Daoy (cell line): ENCODE results near the gene CCL17. TPM values are rescaled to one million over a fixed set of nuclear protein-coding genes. Genes with fewer than 3 reads are reported as not detected.

Experiments used
- DNase-seq: peaks from one replicate; pipeline ENCODE4 v3.0.0-alpha.2; 2015; ENCODE audit warnings: low read depth
- total RNA-seq: library from RNA; depleted of rRNA; stranded (reverse); fragments of >200 nt; shearing (Covaris generic); gene quantifications from 2 replicates; pipeline ENCODE4 v1.2.3, GENCODE V29; 2014

The CCL17 gene
- total RNA-seq, 1 experiment from 2014 or later = not detected

DNA sequence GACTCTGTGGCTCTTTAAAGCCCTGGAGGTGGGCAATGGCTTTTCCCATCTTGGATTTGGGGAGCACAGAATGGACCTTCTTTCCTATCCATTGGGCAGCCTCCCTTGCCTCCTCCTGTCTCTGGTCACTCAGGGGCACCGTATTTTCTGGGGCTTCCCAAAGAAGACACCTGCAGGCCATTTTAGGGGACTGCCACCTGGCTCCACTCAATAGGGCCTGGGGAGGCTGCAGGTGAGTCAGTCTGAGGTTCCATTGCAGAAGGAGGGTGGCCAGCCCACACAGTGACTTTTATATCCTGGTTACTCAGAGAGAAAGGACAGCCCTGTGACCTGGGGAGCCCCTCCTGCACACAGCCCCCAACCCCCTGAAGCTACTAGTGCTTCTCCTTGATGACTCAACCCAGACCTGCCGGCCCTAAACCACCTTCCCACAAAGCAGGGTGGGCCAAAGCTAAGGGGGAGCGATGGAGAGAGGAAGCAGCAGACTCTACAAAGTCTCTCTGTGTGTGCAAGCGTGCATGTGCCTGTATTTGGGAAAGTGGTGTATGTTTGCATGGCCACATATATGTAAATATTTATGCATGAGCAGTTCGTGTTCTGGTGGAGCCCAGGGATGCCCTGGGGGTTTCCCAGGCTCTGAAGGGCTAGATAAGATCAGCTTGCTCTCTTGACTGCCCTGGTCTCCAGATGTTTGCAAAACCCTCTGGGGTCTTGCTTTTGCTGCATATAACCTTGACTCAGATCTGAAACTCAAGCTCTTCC, 27.3 kb upstream of the CCL17 start:
- DNase-seq = peak; percentile 56

DNA sequence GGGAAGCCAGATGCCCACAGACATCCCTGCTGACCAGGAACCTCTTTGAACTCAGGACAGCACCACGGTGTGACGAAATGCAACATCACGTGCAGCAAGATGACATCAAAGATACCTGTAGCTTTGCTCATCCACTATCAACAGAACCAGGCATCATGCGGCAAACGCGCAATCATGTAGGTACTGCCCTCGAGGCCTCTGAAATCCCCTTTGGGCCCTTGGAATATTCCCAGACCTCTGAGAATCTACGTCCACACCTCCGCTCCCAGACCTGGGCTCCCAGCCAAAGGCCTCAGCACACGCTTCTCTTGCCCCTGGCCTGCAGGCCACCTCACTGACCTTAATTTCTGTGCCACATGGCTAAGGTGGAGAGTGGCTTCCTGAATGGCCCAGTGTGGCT, 25.0 kb upstream of the CCL17 start:
- no peak for DNase-seq

DNA sequence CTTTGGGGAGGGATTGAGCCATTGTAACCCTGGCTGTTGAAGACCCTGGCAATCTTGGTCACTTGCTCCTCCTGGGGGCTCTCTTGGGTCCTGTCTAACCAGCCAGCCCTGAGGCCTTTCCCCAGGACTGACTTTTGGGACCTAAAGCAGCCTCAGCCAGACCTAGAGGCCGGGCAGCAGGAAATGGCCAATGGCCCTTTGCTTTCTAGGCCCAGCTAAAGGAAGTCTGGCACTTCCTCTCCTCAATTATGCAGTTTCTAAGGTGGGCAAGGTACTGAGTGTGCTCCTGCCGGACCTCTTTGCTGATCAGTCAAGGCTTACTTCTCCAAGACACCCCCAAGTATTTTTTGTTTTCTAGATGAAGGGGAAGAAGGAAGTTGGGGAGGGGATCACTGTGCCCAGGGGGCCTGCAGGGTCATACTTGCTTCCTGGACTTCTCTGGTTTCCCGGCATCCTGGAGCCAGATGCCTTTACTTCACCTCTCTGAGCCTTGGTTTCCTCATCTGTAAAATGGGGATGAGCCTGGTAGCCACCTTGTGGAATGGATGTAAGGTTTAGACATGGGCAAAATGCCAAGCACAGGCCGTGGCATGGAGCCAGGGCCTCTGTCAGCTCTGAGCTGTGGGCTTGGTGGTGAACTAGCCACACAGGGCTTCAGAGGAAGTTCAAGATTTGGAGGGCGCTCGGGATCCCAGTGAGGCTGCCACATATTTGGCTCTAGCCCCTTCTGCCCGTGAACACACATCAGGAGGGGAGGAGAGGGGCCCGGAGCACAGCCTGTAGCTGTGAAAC, 23.7 kb upstream of the CCL17 start:
- DNase-seq = peak; percentile 59

DNA sequence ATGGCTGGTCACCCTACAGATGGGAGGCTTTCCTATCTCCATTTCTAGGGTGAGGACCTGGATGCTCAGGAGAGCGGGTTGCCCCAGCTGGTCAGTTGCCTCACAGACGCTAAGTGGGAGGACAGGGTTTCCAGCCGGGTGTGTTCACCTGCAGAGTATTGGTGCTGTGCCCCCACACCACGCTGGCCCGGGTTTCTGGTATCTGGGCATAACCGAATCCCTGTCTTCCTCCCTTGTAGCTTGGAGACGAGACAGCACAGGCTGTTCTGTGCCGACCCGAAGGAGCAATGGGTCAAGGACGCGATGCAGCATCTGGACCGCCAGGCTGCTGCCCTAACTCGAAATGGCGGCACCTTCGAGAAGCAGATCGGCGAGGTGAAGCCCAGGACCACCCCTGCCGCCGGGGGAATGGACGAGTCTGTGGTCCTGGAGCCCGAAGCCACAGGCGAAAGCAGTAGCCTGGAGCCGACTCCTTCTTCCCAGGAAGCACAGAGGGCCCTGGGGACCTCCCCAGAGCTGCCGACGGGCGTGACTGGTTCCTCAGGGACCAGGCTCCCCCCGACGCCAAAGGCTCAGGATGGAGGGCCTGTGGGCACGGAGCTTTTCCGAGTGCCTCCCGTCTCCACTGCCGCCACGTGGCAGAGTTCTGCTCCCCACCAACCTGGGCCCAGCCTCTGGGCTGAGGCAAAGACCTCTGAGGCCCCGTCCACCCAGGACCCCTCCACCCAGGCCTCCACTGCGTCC, 22.6 kb upstream of the CCL17 start:
- no peak for DNase-seq

GRCh38 chr16:57382535-57383275, 21.9 kb upstream of the CCL17 start:
- DNase-seq = no peak

DNA sequence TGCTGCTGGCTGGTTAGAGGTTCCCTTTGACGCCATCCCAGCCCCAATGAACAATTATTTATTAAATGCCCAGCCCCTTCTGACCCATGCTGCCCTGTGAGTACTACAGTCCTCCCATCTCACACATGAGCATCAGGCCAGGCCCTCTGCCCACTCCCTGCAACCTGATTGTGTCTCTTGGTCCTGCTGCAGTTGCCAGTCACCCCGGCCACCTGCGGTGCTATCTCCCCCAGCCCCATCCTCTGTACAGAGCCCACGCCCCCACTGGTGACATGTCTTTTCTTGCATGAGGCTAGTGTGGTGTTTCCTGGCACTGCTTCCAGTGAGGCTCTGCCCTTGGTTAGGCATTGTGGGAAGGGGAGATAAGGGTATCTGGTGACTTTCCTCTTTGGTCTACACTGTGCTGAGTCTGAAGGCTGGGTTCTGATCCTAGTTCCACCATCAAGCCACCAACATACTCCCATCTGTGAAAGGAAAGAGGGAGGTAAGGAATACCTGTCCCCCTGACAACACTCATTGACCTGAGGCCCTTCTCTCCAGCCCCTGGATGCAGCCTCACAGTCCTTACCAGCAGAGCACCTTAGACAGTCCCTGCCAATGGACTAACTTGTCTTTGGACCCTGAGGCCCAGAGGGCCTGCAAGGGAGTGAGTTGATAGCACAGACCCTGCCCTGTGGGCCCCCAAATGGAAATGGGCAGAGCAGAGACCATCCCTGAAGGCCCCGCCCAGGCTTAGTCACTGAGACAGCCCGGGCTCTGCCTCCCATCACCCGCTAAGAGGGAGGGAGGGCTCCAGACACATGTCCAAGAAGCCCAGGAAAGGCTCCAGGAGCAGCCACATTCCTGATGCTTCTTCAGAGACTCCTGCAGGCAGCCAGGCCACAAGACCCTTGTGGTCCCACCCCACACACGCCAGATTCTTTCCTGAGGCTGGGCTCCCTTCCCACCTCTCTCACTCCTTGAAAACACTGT, 21.0 kb upstream of the CCL17 start:
- peak; percentile 49 for DNase-seq

DNA sequence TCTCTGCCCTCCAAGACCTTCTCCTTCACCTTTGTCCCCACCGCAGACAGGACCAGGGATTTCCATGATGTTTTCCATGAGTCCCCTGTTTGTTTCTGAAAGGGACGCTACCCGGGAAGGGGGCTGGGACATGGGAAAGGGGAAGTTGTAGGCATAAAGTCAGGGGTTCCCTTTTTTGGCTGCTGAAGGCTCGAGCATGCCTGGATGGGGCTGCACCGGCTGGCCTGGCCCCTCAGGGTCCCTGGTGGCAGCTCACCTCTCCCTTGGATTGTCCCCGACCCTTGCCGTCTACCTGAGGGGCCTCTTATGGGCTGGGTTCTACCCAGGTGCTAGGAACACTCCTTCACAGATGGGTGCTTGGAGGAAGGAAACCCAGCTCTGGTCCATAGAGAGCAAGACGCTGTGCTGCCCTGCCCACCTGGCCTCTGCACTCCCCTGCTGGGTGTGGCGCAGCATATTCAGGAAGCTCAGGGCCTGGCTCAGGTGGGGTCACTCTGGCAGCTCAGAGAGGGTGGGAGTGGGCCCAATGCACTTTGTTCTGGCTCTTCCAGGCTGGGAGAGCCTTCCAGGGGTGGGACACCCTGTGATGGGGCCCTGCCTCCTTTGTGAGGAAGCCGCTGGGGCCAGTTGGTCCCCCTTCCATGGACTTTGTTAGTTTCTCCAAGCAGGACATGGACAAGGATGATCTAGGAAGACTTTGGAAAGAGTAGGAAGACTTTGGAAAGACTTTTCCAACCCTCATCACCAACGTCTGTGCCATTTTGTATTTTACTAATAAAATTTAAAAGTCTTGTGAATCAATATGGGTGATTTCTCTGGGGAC, 20.1 kb upstream of the CCL17 start:
- no peak for DNase-seq

GRCh38 chr16:57385083-57385482, 19.5 kb upstream of the CCL17 start:
- no peak for DNase-seq

DNA sequence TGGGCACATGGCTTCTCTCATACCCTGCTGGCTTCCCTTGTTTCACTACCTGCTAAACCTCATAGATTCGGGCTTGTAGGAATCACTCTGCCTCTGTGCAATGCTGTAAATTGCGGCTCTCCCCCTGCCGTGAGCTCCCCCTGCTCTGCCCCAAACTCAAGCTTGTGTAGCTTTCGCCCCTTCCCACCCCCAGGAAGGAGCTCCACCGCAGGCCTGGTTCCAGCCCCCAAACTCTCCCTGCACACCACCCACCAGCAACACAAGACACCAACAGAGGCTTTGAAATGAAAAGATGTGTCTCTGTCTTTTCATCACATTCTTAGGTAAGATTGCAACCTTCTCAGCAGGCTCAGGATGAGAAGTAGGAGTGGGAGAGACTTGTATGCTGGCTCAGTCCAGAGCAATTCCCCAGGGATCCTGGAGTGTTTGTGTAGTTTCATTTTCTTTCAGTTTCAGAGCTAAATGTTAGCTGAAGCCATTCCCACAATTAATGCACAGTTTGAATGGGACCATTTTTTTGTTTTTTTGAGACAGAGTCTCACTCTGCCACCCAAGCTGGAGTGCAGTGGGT, 18.1 kb upstream of the CCL17 start:
- DNase-seq = peak; percentile 27

GRCh38 chr16:57387598-57388354, 16.8 kb upstream of the CCL17 start:
- no peak for DNase-seq

GRCh38 chr16:57388359-57389086, 16.0 kb upstream of the CCL17 start:
- DNase-seq = no peak

GRCh38 chr16:57389087-57389468, 15.5 kb upstream of the CCL17 start:
- DNase-seq = no peak

- DNase-seq = no peak
Measured at GRCh38 chr16:57390636-57391295, 13.8 kb upstream of the CCL17 start.

GRCh38 chr16:57391300-57391699, 13.3 kb upstream of the CCL17 start:
- DNase-seq = no peak

- no peak for DNase-seq
Measured at GRCh38 chr16:57391708-57392107, 12.9 kb upstream of the CCL17 start.

DNA sequence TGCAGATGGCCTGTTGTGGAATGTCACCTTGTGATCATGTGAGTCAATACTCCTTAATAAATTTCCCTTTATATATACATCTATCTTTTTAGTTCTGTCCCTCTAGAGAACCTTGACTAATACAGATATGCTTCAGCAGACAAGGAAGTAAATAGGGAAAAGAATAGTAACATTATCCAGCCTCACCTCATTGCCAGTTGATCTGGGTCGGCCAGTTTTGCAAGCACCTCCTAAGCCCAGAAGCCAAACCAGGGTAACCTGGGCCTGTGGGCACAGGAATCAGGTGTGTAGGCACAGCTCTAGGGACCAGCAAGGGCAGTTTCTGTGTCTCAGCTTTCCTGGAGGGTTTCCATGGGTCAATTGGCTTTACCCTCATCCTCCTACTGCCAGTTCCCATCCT, 11.9 kb upstream of the CCL17 start:
- no peak for DNase-seq

GRCh38 chr16:57394444-57394843, 10.1 kb upstream of the CCL17 start:
- no peak for DNase-seq
